HG02981 (cell line): ENCODE measurements around the gene FBXW7.

Source experiments
- ATAC-seq: cut with Tn5 transposase; IDR thresholded peaks from one replicate; pipeline ENCODE4 v1.9.1; 2021; ENCODE audit warnings: mild to moderate bottlenecking, moderate library complexity; ENCODE audit not compliant: unreplicated experiment

Gene FBXW7

GRCh38 chr4:152479428-152480026, 56.4 kb downstream of the FBXW7 start:
- no peak for ATAC-seq

DNA sequence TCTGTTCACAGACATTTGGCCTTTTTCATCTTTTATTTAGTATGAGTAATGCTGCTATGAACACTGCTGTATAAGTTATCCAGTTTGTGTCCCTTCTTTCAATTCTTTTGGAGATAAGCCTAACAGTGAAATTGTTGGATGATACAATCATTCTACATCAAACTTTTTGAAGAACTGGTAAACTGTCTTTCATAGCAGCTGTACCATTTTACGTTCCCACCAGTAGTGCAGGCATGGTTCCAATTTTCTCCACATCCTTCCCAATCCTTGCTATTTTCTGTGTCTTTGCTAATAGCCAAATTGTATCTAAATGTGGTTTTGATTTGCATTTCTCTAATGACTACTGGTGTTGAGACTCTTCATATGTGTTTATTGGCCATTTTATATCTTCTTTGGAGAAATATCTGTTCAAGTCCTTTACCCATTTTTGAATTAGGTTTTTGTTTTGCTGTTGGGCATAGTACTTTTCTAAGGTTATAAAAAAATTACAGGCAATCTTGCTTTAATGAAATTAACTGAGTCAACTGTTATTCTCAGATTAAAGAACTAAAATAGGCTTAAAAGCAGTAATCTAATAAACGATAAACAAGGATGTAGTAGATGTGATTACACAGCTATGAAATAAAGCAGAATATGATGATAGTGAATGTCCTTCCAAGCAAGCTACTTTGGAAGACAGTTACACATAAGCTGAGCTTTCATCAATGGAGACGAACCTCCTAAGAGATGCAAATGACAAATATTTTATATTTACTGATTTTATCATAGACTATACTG, 57.2 kb downstream of the FBXW7 start:
- no peak for ATAC-seq

DNA sequence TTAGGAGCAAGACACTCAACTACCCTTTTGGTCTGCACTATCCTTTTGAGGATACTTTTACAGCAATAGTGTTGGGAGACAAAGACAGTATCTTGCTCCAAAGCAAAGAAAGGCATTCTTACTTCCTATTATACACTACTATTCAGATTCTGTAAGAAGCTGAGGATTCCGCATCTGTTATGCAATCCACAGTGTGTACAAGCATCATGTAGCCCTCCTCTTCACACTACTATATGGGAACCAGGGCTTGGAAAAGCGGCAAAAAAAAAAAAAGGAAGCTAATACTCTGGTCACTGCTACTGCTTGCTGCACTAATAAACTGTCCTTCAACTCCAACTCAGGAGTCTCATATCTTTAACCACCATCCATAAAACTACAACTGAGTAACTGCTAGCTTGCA, 59.1 kb downstream of the FBXW7 start:
- ATAC-seq: no peak

- ATAC-seq: no peak
These were observed 64.6 kb downstream of the FBXW7 start for GRCh38 chr4:152471251-152471792.

DNA sequence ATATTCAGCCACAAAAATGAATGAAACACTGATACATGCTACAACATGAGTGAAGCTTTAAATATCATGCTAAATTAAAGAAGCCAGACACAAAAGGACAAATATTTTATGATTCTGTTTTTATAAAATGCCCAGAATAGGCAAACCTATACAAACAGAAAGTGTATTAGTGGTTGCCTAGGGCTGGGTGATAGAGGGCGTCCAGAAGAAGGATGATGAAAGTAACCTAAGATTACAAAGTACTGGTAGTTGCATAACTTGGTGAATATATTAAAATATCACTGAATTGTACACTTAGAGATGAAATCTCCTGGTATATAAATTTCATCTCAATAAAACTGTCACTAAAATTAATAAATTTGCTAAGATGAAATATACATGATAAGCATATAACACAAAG, 67.5 kb downstream of the FBXW7 start:
- no peak for ATAC-seq

DNA sequence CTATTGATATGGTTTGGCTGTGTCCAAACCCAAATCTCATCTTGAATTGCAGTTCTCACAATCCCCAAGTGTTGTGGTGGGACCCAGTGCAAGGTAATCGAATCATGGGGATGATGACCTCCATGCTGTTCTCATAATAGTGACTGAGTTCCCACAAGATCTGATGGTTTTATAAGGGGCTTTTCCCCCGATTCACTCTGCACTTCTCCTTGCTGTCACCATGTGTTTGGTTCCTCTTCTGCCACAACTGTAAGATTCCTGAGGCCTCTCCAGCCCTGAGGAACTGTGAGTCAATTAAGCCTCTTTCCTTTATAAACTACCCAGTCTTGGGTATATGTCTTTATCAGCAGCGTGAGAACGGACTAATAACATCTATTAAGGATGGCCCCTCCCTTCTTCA, 68.8 kb downstream of the FBXW7 start:
- ATAC-seq: no peak

GRCh38 chr4:152464030-152464823, 71.7 kb downstream of the FBXW7 start:
- ATAC-seq: no peak

- ATAC-seq: no peak
These were observed 72.3 kb downstream of the FBXW7 start for GRCh38 chr4:152463562-152463961.

- no peak for ATAC-seq
These were observed 73.2 kb downstream of the FBXW7 start for GRCh38 chr4:152462695-152463094.

- ATAC-seq: peak; percentile 63
These were observed 73.8 kb downstream of the FBXW7 start for GRCh38 chr4:152462047-152462446.

DNA sequence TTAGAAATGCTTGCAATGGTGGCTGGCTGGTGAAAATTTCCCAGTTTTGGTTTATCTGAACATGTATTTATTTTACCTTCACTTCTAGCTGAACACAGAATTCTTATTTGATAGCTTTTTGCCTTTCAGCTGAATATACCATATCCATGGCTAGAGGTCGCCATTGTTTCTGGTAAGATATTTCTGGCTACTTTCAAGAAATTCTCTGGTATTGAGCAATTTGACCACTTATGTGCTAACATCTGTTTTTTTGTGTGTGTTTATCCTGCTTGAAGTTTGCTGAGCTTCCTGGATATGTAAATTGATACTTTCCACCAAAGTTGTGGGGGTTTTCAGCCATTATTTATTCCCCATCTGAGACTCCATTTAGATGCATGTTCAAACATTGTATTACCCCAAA, 75.4 kb downstream of the FBXW7 start:
- ATAC-seq: no peak

DNA sequence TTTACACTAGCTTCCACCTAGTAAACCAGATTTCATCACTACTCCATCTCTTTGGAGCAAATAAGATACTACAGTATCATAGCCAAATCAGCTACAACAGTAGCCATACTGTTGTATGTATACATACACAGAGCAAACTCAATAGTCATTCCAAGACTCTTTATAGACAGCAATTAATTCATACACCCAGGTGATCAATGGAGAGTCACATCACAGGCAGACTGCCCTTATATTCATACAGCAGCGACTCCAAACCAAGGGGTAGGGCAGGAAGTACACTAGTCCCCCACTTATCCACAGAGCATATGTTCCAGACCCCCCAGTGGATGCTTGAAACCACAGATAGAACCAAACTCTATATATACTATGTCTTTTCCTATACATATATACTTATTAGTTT, 76.6 kb downstream of the FBXW7 start:
- ATAC-seq: no peak

- peak; percentile 32 for ATAC-seq
These were observed 77.0 kb downstream of the FBXW7 start for GRCh38 chr4:152458801-152459302.

GRCh38 chr4:152456609-152457008, 79.3 kb downstream of the FBXW7 start:
- ATAC-seq: no peak

GRCh38 chr4:152455311-152455710, 80.6 kb downstream of the FBXW7 start:
- no peak for ATAC-seq

DNA sequence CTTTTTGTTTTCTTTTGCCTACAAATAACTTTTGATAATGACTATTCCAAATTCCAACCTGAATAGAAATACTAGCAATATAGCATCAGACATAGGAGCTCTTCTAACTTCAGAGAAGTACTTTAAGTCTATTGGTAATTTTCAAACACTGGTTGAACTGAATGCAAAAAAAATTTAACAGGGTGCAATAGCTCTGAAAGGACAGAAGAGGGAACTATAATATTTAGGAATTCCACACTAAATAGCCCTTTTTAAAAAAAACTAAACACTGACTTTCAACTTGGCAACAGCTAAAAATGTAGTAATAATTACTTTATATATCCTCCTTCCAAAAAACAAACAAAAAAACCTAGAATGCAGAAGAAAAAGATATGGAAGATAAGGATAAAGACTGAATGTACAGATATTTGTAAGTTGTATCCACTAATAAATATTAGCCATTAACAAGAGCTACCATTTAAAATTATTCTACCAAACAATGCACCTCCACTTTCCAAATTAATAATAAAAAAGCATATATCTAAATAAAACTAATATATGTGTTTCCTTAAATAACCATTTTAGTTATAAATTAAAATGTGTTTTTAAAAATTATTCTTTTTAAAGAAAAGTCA, 81.4 kb downstream of the FBXW7 start:
- no peak for ATAC-seq

DNA sequence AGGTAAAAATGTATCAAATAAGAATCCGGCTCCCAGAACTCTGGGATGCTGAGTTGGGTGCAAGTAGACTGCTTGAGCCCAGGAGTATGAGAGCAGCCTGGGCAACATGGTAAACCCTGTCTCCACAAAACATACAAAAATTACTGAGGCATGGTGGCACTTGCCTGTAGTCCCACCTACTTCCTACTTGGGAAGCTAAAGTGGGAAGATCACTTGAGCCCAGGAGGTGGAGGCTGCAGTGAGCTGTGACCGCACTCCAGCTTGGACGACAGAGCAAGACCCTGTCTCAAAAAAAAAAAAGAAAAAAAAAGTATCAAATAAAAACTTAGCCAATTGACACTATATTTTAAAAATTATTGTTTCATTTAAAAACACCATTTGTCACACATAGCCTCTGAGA, 84.4 kb downstream of the FBXW7 start:
- ATAC-seq: no peak

DNA sequence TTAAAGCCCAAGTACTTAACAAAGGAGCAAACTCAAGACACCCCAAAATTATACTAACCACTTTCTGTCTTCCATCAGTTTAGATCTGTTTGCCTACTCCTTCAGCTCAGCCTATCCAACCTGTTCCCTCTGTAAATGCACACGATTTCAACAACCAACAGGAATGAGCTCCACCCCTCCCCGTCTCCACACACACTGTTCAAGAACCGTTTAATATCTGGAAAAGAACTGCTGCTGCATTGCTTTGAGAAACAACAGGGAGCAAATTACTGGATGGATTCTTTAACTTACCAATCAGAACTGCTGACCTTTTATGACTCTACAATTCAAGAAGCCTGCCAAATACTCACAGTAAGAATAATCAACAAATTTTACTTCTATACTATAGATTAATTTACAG, 87.0 kb downstream of the FBXW7 start:
- ATAC-seq: no peak

GRCh38 chr4:152448038-152448707, 87.7 kb downstream of the FBXW7 start:
- ATAC-seq: no peak

DNA sequence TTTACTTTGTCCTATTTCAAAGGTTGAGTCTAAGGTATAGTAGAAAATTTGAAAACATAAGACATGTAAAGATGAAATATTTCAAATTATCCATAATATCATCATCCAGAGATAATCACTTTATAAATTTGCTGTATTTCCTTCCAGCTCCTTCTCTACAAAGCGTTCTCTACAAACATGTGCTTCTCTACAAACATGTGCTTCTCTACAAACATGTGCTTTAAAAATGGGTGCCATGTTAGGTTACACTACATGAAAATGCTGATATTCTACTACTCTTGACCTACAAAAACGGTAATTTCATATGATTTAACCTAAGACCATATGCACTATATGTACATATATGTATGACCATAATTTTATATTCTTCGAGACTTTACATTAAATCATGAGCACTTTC, 92.0 kb downstream of the FBXW7 start:
- no peak for ATAC-seq
